Measurements from ENCODE around the gene MZF1.

Gene MZF1

DNA sequence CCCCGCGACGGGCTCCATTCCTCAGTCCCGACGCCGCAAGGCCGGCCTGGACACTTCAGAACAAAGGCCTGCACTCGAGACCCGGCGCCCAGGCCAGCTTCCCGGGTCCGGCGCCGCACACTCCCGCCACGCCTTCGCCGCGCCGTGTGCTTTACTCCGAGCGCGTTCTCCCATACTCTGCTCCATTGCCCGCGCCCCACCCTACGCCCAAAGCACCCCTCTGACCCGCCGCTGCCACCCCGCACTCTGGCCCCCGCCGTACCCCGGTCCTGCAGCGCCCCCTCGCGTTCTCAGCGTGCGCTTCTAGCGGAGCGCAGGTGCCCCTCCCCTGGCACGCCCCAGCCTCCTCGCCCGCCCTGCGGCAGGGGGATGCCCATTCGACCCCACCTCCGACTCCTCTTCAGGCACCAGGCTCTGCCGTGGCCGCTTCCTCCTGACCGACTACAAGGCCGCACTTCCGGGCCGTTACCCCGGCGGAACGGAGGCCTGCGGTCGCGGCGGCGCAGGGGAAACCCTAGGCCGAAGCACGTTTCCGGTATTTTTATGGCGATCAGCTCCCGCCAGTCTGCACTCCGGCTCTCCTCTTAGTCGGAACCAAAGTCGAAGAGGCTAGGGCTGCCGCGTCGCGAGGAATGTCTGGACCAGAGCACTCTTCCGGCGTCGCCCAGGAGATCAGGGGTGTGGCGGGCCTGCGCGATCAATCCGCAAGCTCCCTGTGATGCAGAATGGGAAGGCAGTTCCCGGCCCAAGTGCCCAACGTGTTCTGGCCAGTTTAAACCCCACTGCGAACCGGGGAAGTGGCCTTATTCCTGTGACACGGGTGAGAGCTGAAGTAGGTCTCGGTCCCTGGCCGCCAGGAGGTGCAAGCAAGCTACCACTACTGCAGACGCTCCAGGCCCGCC is 53.5 kb downstream of the MZF1 start, which contains the start of gene ZBTB45:
ZBTB45 (minus strand) TSS at position 456 of the 902 bp plus-strand sequence. CDS start 2,137 bp downstream, outside the sequence.
- CTCF ChIA-PET = interaction anchor here (0.6 to 9.3 kb wide), 27 partner anchors 9 to 363 kb away, joined by 3 to 109 read pairs (median 7); partner anchors contain the start of genes CHMP2A, SLC27A5, TRIM28 and UBE2M
- POLR2A ChIA-PET = interaction anchor here (0.6 to 3.8 kb wide), 15 partner anchors 9 to 241 kb away, joined by 3 to 37 read pairs (median 4); partner anchors contain the start of genes CHMP2A, TRIM28, ZNF132 and ZNF497
- TF ChIP-seq, protein P1, sequence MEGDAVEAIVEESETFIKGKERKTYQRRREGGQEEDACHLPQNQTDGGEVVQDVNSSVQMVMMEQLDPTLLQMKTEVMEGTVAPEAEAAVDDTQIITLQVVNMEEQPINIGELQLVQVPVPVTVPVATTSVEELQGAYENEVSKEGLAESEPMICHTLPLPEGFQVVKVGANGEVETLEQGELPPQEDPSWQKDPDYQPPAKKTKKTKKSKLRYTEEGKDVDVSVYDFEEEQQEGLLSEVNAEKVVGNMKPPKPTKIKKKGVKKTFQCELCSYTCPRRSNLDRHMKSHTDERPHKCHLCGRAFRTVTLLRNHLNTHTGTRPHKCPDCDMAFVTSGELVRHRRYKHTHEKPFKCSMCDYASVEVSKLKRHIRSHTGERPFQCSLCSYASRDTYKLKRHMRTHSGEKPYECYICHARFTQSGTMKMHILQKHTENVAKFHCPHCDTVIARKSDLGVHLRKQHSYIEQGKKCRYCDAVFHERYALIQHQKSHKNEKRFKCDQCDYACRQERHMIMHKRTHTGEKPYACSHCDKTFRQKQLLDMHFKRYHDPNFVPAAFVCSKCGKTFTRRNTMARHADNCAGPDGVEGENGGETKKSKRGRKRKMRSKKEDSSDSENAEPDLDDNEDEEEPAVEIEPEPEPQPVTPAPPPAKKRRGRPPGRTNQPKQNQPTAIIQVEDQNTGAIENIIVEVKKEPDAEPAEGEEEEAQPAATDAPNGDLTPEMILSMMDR (IDR thresholded peaks at IDR 0.05; ENCODE audit: insufficient read depth, low read length, missing control alignments) = peak; percentile 90
- DNase-seq (ENCODE audit: low read depth, low spot score) = peak; percentile 83
- H3K4me3 ChIP-seq (ENCODE audit: low read depth, low read length) = peak within 1 kb of the TSS; percentile 89

DNA sequence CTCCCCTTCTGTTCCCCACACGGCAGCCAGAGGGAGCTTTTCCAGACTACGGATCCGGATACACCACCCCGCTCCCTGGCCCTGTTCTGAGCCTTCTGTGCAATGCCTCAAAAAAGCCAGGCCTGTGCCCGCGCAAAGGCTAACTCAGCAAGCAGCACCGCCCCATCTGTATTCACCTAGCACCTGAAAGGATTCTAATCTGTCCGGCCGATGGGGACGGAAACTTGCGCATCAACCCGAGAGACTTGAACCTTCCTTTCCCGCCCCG is 54.1 kb downstream of the MZF1 start:
- CTCF ChIA-PET = interaction anchor here (0.6 to 9.3 kb wide), 24 partner anchors 8 to 362 kb away, joined by 3 to 109 read pairs (median 7); partner anchors contain the start of genes CHMP2A, SLC27A5, TRIM28 and UBE2M
- no peak for DNase-seq (ENCODE audit: low read depth, low spot score)
- peak overlapping the region; percentile 89 for H3K4me3 ChIP-seq (ENCODE audit: low read depth, low read length)
- POLR2A ChIA-PET = interaction anchor here (0.7 to 3.8 kb wide), 5 partner anchors 19 to 79 kb away, joined by 3 to 37 read pairs (median 7); partner anchors contain the start of genes CHMP2A, TRIM28 and ZNF132
- TF ChIP-seq, protein P1 (IDR thresholded peaks at IDR 0.05; ENCODE audit: insufficient read depth, low read length, missing control alignments) = peak; percentile 91

- TF ChIP-seq, protein P1 (IDR thresholded peaks at IDR 0.05; ENCODE audit: insufficient read depth, low read length, missing control alignments) = no peak
- POLR2A ChIA-PET = interaction anchor here (0.7 to 3.8 kb wide), 5 partner anchors 18 to 78 kb away, joined by 3 to 37 read pairs (median 7); partner anchors contain the start of genes CHMP2A, TRIM28 and ZNF132
- CTCF ChIA-PET = interaction anchor here (0.6 to 9.3 kb wide), 24 partner anchors 8 to 362 kb away, joined by 3 to 109 read pairs (median 7); partner anchors contain the start of genes CHMP2A, SLC27A5, TRIM28 and UBE2M
- H3K4me3 ChIP-seq (ENCODE audit: low read depth, low read length) = peak overlapping the region; percentile 89
- no peak for DNase-seq (ENCODE audit: low read depth, low spot score)
Measured at GRCh38 chr19:58518256-58519086, 54.7 kb downstream of the MZF1 start.

DNA sequence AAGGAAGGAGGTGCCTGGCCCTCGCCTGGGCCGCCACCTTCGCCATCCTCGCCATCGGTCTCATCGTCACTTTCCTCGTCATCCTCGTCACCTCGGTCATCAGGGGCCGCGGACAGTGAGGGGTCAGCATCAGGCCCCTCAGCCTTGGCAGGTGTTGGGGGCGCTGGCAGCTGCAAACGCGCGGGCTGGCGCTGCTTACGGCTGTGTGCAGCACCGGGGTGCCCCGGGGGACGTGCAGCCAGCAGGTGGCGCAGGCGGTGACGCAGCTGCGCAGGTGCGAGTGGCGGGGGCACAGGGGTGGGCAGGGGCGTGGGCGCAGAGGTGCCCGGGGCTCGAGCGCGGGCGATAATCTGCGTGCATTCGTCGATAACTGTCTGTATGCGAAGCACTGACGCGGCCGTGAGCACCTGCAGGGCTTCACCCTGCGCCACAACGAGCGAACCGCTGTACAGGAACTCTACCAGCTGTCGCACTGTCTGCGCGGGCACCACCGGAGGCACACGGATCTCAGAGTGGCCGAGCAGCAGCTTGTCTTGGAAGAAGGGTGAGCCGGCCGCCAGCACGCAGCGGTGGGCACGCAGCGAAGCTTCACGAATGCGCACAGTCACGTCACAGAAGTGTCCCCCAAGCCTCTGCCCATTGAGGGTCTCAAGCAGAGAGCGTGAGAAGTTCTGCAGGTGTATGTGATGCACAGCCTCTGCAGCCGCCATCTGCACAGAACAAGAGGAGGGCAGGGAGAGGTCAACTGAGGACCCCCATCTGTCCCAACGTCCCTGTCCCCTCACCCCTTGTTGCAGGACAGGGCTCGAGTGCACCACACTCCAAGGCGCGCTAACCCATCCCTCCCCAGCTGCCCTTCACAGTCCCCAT is 55.9 kb downstream of the MZF1 start:
- POLR2A ChIA-PET = no interaction called here
- TF ChIP-seq, protein P1 (IDR thresholded peaks at IDR 0.05; ENCODE audit: insufficient read depth, low read length, missing control alignments) = no peak
- no peak for DNase-seq (ENCODE audit: low read depth, low spot score)
- H3K4me3 ChIP-seq (ENCODE audit: low read depth, low read length) = no peak overlapping the region; the same call in 1 of the 2 replicates
- CTCF ChIA-PET = interaction anchor here (1.0 to 9.3 kb wide), 8 partner anchors 16 to 63 kb away, joined by 3 to 109 read pairs (median 24); partner anchors contain the start of genes CHMP2A and TRIM28

GRCh38 chr19:58516246-58516836 is 56.8 kb downstream of the MZF1 start:
- TF ChIP-seq, protein P1 (IDR thresholded peaks at IDR 0.05; ENCODE audit: insufficient read depth, low read length, missing control alignments) = no peak
- no peak overlapping the region for H3K4me3 ChIP-seq (ENCODE audit: low read depth, low read length)
- POLR2A ChIA-PET = no interaction called here
- no peak for DNase-seq (ENCODE audit: low read depth, low spot score)
- CTCF ChIA-PET = interaction anchor here (1.0 to 9.3 kb wide), 4 partner anchors 12 to 64 kb away, joined by 3 to 109 read pairs (median 6); partner anchors contain the start of gene TRIM28
